Measurements from ENCODE around the gene MSRB3.

DNA sequence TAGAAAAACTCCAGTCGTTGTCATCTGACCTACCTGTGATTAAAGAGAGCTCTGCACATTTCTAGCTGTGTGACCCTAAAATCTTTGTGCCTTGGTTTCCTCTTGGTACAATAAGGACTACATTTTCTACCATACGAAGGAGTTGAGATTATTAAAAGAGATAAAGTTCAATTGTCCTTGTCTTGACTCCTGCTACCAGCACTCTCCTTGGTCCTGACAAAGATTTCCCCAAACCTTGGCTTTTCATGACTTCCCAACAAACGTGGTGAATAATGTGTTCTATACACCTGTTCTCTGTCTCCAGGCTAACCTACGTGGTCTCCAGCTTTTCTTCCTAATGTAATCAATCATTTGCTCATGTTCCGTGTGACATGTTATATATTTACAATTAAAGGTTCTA is 223.5 kb downstream of the MSRB3 start:
- TF ChIP-seq SUZ12 (IDR thresholded peaks at IDR 0.05; ENCODE audit: low read length), result no peak
- no peak for TF ChIP-seq CTCF (IDR thresholded peaks at IDR 0.05; ENCODE audit: control extremely low read depth in 1 of 3, insufficient read depth in 1 of 3, low read depth in 1 of 3, low read length in 3 of 3)
- TF ChIP-seq, protein P1, sequence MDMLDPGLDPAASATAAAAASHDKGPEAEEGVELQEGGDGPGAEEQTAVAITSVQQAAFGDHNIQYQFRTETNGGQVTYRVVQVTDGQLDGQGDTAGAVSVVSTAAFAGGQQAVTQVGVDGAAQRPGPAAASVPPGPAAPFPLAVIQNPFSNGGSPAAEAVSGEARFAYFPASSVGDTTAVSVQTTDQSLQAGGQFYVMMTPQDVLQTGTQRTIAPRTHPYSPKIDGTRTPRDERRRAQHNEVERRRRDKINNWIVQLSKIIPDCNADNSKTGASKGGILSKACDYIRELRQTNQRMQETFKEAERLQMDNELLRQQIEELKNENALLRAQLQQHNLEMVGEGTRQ (IDR thresholded peaks at IDR 0.05; ENCODE audit: low read length), result no peak
